Activated CD4-positive, alpha-beta T cell treated with anti-CD3 and anti-CD28 coated beads, Interleukin-2, amount 50 U/mL, for 48 hours (primary cell): ENCODE measurements around the gene HSPA14.
A peak's percentile ranks its signal among the peaks of the same experiment; 100 is the strongest.
"Not testable (repeated sequence)": the region's sequence is repeated elsewhere in the genome, so short reads cannot be mapped to it uniquely, and the experiment has no call there.

Source experiments
- DNase-seq, 2 experiments: peaks; one replicate each; pipeline ENCODE4 v3.0.0-alpha.2; 2020

The HSPA14 gene

GRCh38 chr10:14838582-14839304 lies 637 bp downstream of the HSPA14 start:
- peak; percentile 24 to 32 for DNase-seq

GRCh38 chr10:14839305-14839695 lies 1.2 kb downstream of the HSPA14 start:
- peak; percentile 9 to 12 for DNase-seq

- DNase-seq = no peak
These were observed 2.1 kb downstream of the HSPA14 start for GRCh38 chr10:14840178-14840577.

GRCh38 chr10:14843327-14843988 lies 5.4 kb downstream of the HSPA14 start:
- no peak for DNase-seq

GRCh38 chr10:14844948-14845347 lies 6.8 kb downstream of the HSPA14 start:
- no peak for DNase-seq

- DNase-seq = no peak
These were observed 14.1 kb downstream of the HSPA14 start for GRCh38 chr10:14852236-14852635.

GRCh38 chr10:14855453-14855852 lies 17.3 kb downstream of the HSPA14 start:
- DNase-seq = no peak

GRCh38 chr10:14858338-14858960 lies 20.3 kb downstream of the HSPA14 start:
- DNase-seq = no peak

- DNase-seq = no peak
These were observed 20.9 kb downstream of the HSPA14 start for GRCh38 chr10:14859043-14859442.

- no peak for DNase-seq
These were observed 21.7 kb downstream of the HSPA14 start for GRCh38 chr10:14859775-14860174.

GRCh38 chr10:14860791-14861190 lies 22.7 kb downstream of the HSPA14 start:
- DNase-seq = no peak

GRCh38 chr10:14864466-14864865 lies 26.4 kb downstream of the HSPA14 start:
- DNase-seq = not testable (repeated sequence)

GRCh38 chr10:14864871-14865270 lies 26.8 kb downstream of the HSPA14 start:
- DNase-seq = not testable (repeated sequence)

- DNase-seq = no peak
These were observed 35.1 kb downstream of the HSPA14 start for GRCh38 chr10:14873090-14873760.

GRCh38 chr10:14875941-14876340 lies 37.8 kb downstream of the HSPA14 start:
- DNase-seq = no peak

- no peak for DNase-seq
These were observed 38.7 kb downstream of the HSPA14 start for GRCh38 chr10:14876764-14877163.

GRCh38 chr10:14878266-14879123 lies 40.4 kb downstream of the HSPA14 start, which contains the start of gene SUV39H2:
Gene SUV39H2 (plus strand): TSS chr10:14878866. CDS start chr10:14878889, 23 bp downstream.
- peak; percentile 92 to 94 for DNase-seq

- peak; percentile 49 to 61 for DNase-seq
These were observed 41.2 kb downstream of the HSPA14 start for GRCh38 chr10:14879124-14879927.

GRCh38 chr10:14879928-14880193 lies 41.8 kb downstream of the HSPA14 start:
- DNase-seq = no peak

GRCh38 chr10:14880229-14880628 lies 42.1 kb downstream of the HSPA14 start:
- DNase-seq = no peak

GRCh38 chr10:14884082-14884481 lies 46.0 kb downstream of the HSPA14 start:
- no peak for DNase-seq

GRCh38 chr10:14889318-14889717 lies 51.2 kb downstream of the HSPA14 start:
- DNase-seq = no peak
